ENCODE data around the gene LNPEP. TPM values are rescaled to one million over a fixed set of nuclear protein-coding genes. Genes with fewer than 3 reads are reported as not detected.

Gene LNPEP
- total and polyA plus RNA-seq, 8 donors = 22.2 to 40.6 (median 27.6) TPM

- Histone ChIP-seq H3K4me3 (no peak overlapping the region), H3K27me3 (no peaks in the 10 kb centered on the region), H3K36me3 (peaks cover 0 to 60% of the 10 kb centered on the region in 2 donors), H3K9me3 (no peaks in the 10 kb centered on the region), H3K27ac (no peak overlapping the region), H3K4me1 (no peaks in the 10 kb centered on the region)
- ATAC-seq = no peak
- DNase-seq = no peak
- no peak for TF ChIP-seq CTCF (IDR thresholded peaks at IDR 0.05)
- intact Hi-C loops (cut with DNase I) = no loop called here
Measured at GRCh38 chr5:96994493-96994892, 58.6 kb downstream of the LNPEP start.

- H3K4me1 ChIP-seq = no peaks in the 10 kb centered on the region
- H3K36me3 ChIP-seq = peaks cover 0 to 59% of the 10 kb centered on the region in 2 donors
- TF ChIP-seq CTCF (IDR thresholded peaks at IDR 0.05) = no peak
- no peaks in the 10 kb centered on the region for H3K27me3 ChIP-seq
- no peak overlapping the region for H3K4me3 ChIP-seq
- no peak overlapping the region for H3K27ac ChIP-seq
- H3K9me3 ChIP-seq = no peaks in the 10 kb centered on the region
- ATAC-seq (no peak), DNase-seq (no peak)
- intact Hi-C loops (cut with DNase I) = no loop called here
Measured at GRCh38 chr5:96995419-96995818, 59.5 kb downstream of the LNPEP start.

- peak; percentile 12 to 24 for TF ChIP-seq CTCF (IDR thresholded peaks at IDR 0.05)
- Histone ChIP-seq H3K36me3 (peaks cover 0 to 69% of the 10 kb centered on the region in 2 donors), H3K4me1 (no peaks in the 10 kb centered on the region), H3K27me3 (no peaks in the 10 kb centered on the region), H3K4me3 (no peak overlapping the region), H3K9me3 (no peaks in the 10 kb centered on the region), H3K27ac (no peak overlapping the region)
- peak in 2 of 4 donors; percentile 18 to 61 for DNase-seq
- peak; percentile 72 for ATAC-seq
- intact Hi-C loops (cut with DNase I) = no loop called here
Measured at GRCh38 chr5:96997265-96997859, 61.5 kb downstream of the LNPEP start.

- DNase-seq (no peak), ATAC-seq (no peak)
- no peaks in the 10 kb centered on the region for H3K9me3 ChIP-seq
- no peaks in the 10 kb centered on the region for H3K4me1 ChIP-seq
- H3K27me3 ChIP-seq = no peaks in the 10 kb centered on the region
- TF ChIP-seq CTCF (IDR thresholded peaks at IDR 0.05) = no peak
- intact Hi-C loops (cut with DNase I) = loop anchor here in 1 of 2 donors (10.0 kb wide), 1 partner anchor 165 kb away; no protein-coding TSS in a partner anchor
- H3K4me3 ChIP-seq = no peak overlapping the region
- H3K36me3 ChIP-seq = peaks cover 0 to 77% of the 10 kb centered on the region in 2 donors
- H3K27ac ChIP-seq = no peak overlapping the region
Measured at GRCh38 chr5:96999856-97000255, 64.0 kb downstream of the LNPEP start.

GRCh38 chr5:97000391-97000790 lies 64.5 kb downstream of the LNPEP start:
- Histone ChIP-seq H3K9me3 (no peaks in the 10 kb centered on the region), H3K27me3 (no peaks in the 10 kb centered on the region), H3K36me3 (peaks cover 0 to 75% of the 10 kb centered on the region in 2 donors), H3K4me3 (no peak overlapping the region), H3K4me1 (no peaks in the 10 kb centered on the region), H3K27ac (no peak overlapping the region)
- intact Hi-C loops (cut with DNase I) = loop anchor here in 1 of 2 donors (10.0 kb wide), 1 partner anchor 164 kb away; no protein-coding TSS in a partner anchor
- no peak for TF ChIP-seq CTCF (IDR thresholded peaks at IDR 0.05)
- ATAC-seq (no peak), DNase-seq (no peak)
